ENCODE measurements around the gene AFDN.

The AFDN gene

GRCh38 chr6:168013250-168013915 lies 186.7 kb downstream of the AFDN start:
- TF ChIP-seq ZNF384 (IDR thresholded peaks at IDR 0.05): no peak
- TF ChIP-seq HDGF (IDR thresholded peaks at IDR 0.05; ENCODE audit: borderline replicate concordance): no peak
- no peak for TF ChIP-seq FOXA1 (IDR thresholded peaks at IDR 0.05)
- TF ChIP-seq BHLHE40 (IDR thresholded peaks at IDR 0.05; ENCODE audit: borderline replicate concordance): no peak
- no peak for TF ChIP-seq L3MBTL2 (conservative IDR thresholded peaks at IDR 0.05)
- no peak for TF ChIP-seq SP1 (IDR thresholded peaks at IDR 0.05)
- no peak for TF ChIP-seq FOXM1 (IDR thresholded peaks at IDR 0.05; ENCODE audit: borderline replicate concordance)
- no peak for TF ChIP-seq ELF4 (IDR thresholded peaks at IDR 0.05)
- TF ChIP-seq SUZ12 (IDR thresholded peaks at IDR 0.05): no peak
- no peak for TF ChIP-seq CTBP1 (IDR thresholded peaks at IDR 0.05; ENCODE audit: borderline replicate concordance)
- TF ChIP-seq PKNOX1 (IDR thresholded peaks at IDR 0.05): no peak
- no peak for TF ChIP-seq ARNT (IDR thresholded peaks at IDR 0.05)
- no peak for TF ChIP-seq FOXK2 (IDR thresholded peaks at IDR 0.05)
- DNase-seq (ENCODE audit: extremely low spot score): no peak
- POLR2A ChIA-PET: no interaction called here
- CTCF ChIA-PET: no interaction called here

- POLR2A ChIA-PET: no interaction called here
- TF ChIP-seq SUZ12 (IDR thresholded peaks at IDR 0.05): no peak
- no peak for TF ChIP-seq BHLHE40 (IDR thresholded peaks at IDR 0.05; ENCODE audit: borderline replicate concordance)
- TF ChIP-seq NFRKB (IDR thresholded peaks at IDR 0.05): no peak
- CTCF ChIA-PET: no interaction called here
- DNase-seq (ENCODE audit: extremely low spot score): no peak
Measured at GRCh38 chr6:168014428-168014827, 187.7 kb downstream of the AFDN start.

GRCh38 chr6:168015009-168015408 lies 188.3 kb downstream of the AFDN start:
- ChIA-PET CTCF (no interaction called here), POLR2A (no interaction called here)
- TF ChIP-seq PKNOX1 (IDR thresholded peaks at IDR 0.05) (no peak), ZNF384 (IDR thresholded peaks at IDR 0.05) (no peak), HDGF (IDR thresholded peaks at IDR 0.05; ENCODE audit: borderline replicate concordance) (no peak), FOXM1 (IDR thresholded peaks at IDR 0.05; ENCODE audit: borderline replicate concordance) (no peak), ELF4 (IDR thresholded peaks at IDR 0.05) (no peak), LEF1 (IDR thresholded peaks at IDR 0.05; ENCODE audit: borderline replicate concordance) (no peak), CTBP1 (IDR thresholded peaks at IDR 0.05; ENCODE audit: borderline replicate concordance) (no peak), SP1 (IDR thresholded peaks at IDR 0.05) (no peak), TARDBP (IDR thresholded peaks at IDR 0.05) (no peak), NFRKB (IDR thresholded peaks at IDR 0.05) (no peak), SUZ12 (IDR thresholded peaks at IDR 0.05) (no peak), FOXA1 (IDR thresholded peaks at IDR 0.05) (no peak), ARNT (IDR thresholded peaks at IDR 0.05) (no peak), L3MBTL2 (conservative IDR thresholded peaks at IDR 0.05) (no peak), FOXK2 (IDR thresholded peaks at IDR 0.05) (no peak), BHLHE40 (IDR thresholded peaks at IDR 0.05; ENCODE audit: borderline replicate concordance) (no peak)
- no peak for DNase-seq (ENCODE audit: extremely low spot score)

GRCh38 chr6:168015482-168016175 lies 188.9 kb downstream of the AFDN start:
- no peak for TF ChIP-seq NFRKB (IDR thresholded peaks at IDR 0.05)
- TF ChIP-seq LEF1 (IDR thresholded peaks at IDR 0.05; ENCODE audit: borderline replicate concordance): no peak
- TF ChIP-seq L3MBTL2 (conservative IDR thresholded peaks at IDR 0.05): no peak
- no peak for TF ChIP-seq SUZ12 (IDR thresholded peaks at IDR 0.05)
- TF ChIP-seq SP1 (IDR thresholded peaks at IDR 0.05): no peak
- TF ChIP-seq HDGF (IDR thresholded peaks at IDR 0.05; ENCODE audit: borderline replicate concordance): no peak
- no peak for TF ChIP-seq FOXK2 (IDR thresholded peaks at IDR 0.05)
- no peak for TF ChIP-seq FOXA1 (IDR thresholded peaks at IDR 0.05)
- TF ChIP-seq FOXM1 (IDR thresholded peaks at IDR 0.05; ENCODE audit: borderline replicate concordance): no peak
- no peak for TF ChIP-seq ZNF384 (IDR thresholded peaks at IDR 0.05)
- no peak for TF ChIP-seq BHLHE40 (IDR thresholded peaks at IDR 0.05; ENCODE audit: borderline replicate concordance)
- TF ChIP-seq ARNT (IDR thresholded peaks at IDR 0.05): no peak
- TF ChIP-seq CTBP1 (IDR thresholded peaks at IDR 0.05; ENCODE audit: borderline replicate concordance): no peak
- DNase-seq (ENCODE audit: extremely low spot score): no peak
- POLR2A ChIA-PET: no interaction called here
- CTCF ChIA-PET: no interaction called here

GRCh38 chr6:168016176-168016620 lies 189.5 kb downstream of the AFDN start:
- ChIA-PET POLR2A (no interaction called here), CTCF (no interaction called here)
- no peak for DNase-seq (ENCODE audit: extremely low spot score)
- TF ChIP-seq LEF1 (IDR thresholded peaks at IDR 0.05; ENCODE audit: borderline replicate concordance): no peak
- TF ChIP-seq ZNF384 (IDR thresholded peaks at IDR 0.05): no peak
- TF ChIP-seq ELF4 (IDR thresholded peaks at IDR 0.05): no peak
- TF ChIP-seq L3MBTL2 (conservative IDR thresholded peaks at IDR 0.05): no peak
- TF ChIP-seq NFRKB (IDR thresholded peaks at IDR 0.05): no peak
- TF ChIP-seq SP1 (IDR thresholded peaks at IDR 0.05): no peak
- TF ChIP-seq CTBP1 (IDR thresholded peaks at IDR 0.05; ENCODE audit: borderline replicate concordance): no peak
- no peak for TF ChIP-seq ARNT (IDR thresholded peaks at IDR 0.05)
- no peak for TF ChIP-seq TARDBP (IDR thresholded peaks at IDR 0.05)
- TF ChIP-seq FOXA1 (IDR thresholded peaks at IDR 0.05): no peak
- TF ChIP-seq BHLHE40 (IDR thresholded peaks at IDR 0.05; ENCODE audit: borderline replicate concordance): no peak
- no peak for TF ChIP-seq SUZ12 (IDR thresholded peaks at IDR 0.05)
- no peak for TF ChIP-seq FOXM1 (IDR thresholded peaks at IDR 0.05; ENCODE audit: borderline replicate concordance)
- no peak for TF ChIP-seq FOXK2 (IDR thresholded peaks at IDR 0.05)
- no peak for TF ChIP-seq PKNOX1 (IDR thresholded peaks at IDR 0.05)
- no peak for TF ChIP-seq HDGF (IDR thresholded peaks at IDR 0.05; ENCODE audit: borderline replicate concordance)
